NCI-H510A (cell line): ENCODE measurements around the gene PHACTR3.

ENCODE experiments used
- DNase-seq: peaks from one replicate; lab custom pipeline; 2025; lab: John Stamatoyannopoulos, UW

PHACTR3 gene

DNA sequence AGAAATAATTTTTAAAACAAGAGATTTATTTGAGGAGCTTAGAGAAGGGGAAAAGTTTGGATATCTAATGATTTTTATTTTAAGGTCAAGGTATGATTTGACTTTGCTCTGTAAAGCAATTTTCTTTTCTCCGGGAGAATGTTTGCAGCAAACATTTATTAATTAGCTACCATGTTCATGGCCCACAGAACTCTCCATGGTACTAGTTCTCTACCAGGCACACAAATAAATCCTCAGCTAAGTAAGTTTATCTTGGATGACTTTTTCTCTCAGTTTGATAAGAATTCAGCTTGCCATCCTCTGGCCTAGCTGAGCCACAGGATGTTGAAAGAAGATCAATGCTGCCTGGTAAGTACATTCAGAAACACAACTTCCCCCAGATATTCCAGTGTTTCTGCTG is 94.3 kb downstream of the PHACTR3 start:
- no peak for DNase-seq

DNA sequence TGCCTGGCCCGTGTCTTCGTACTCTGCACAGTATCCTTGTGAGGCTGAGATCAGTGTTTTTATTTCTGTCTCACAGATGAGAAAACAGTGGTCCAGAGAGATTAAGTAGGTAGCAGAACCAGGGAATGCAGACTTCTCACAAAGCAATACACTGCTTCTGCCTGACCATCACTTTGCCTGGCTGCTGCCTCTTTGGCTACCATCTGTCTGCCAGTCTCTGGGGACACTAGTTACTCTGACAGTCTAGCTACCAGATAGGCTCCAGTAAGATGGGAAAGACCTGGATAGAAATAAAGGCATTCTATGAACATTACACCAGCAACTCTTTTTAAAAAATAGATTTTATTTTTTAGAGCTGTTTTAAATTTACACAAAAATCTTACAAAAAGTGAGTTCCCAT is 96.9 kb downstream of the PHACTR3 start:
- DNase-seq, result no peak

DNA sequence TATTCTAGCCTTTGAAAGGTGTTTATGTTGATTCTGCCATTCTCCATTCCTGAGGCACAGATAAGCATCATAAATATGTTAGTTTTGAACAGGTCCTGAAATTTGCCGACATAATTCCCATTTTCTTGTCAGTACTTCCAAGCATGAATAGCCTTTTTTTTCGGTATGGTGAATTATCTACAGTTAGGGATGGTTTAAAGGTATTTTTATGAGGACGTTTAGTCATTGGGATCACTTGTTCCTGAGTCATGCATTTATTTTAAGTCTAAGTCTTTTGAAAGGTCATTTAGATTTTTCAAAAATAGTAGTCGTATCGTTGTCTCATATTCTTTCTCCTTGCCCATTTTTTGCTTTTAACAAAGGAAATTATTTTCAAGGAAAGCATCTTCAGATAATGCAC is 98.7 kb downstream of the PHACTR3 start:
- no peak for DNase-seq

DNA sequence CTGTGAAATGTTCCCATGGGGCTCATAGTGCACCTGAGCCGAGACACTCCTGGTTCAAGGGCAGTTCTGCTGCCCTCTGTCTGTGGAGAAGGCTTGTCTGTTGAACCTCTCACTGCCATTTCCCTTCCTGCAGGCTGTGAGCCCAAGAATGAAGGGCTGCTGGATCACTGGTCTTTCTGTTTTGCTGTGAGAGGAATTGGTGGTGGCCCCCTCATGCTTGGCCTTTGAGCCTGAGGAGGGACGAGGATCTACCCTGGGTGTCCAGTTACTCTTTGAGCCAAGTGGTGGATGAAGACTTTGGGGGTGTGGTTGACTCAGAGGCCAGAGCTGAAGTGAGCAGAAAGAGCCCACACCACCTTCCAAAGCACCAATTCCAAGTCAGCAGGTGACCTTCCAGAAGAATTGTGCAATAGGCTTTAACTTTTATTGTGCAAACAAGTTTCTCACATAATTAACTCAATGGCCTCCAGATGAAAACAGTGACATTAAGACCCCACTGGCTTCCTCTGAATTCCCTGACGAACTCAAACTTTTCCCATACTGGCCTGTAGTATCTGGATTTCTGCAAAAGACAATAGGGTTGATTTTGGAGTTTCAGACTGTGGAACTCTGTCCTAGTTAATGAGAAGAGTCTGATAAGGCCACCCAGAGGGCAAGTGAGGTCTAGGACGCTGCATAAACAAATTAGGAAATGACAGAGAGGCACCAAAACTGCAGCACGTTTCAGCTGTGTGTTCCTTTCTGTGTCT is 101.5 kb downstream of the PHACTR3 start:
- DNase-seq, result no peak

GRCh38 chr20:59706400-59706693 is 102.0 kb downstream of the PHACTR3 start:
- DNase-seq, result no peak

- DNase-seq, result no peak
Measured at GRCh38 chr20:59708326-59708725, 104.0 kb downstream of the PHACTR3 start.

DNA sequence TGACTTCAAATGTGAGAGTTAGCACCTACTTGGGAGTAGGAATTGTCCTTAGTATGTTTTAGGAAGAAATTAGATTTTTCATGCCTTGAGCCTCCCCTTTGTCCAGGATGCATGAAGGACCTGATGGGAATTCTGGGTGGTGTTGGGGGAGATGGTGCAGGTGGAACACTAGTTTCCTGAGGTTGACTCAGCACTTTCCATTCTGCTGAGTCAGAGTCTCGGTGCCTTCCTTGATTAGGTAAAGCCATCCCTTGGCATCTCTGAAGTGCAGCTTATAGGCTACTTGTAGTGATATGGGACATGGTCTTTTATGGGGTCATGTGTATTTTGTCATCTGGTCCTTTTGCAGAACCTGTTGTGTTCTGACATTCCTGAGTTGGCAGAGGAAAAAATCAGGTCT is 105.3 kb downstream of the PHACTR3 start:
- no peak for DNase-seq

- no peak for DNase-seq
Measured at GRCh38 chr20:59718071-59718470, 113.7 kb downstream of the PHACTR3 start.

DNA sequence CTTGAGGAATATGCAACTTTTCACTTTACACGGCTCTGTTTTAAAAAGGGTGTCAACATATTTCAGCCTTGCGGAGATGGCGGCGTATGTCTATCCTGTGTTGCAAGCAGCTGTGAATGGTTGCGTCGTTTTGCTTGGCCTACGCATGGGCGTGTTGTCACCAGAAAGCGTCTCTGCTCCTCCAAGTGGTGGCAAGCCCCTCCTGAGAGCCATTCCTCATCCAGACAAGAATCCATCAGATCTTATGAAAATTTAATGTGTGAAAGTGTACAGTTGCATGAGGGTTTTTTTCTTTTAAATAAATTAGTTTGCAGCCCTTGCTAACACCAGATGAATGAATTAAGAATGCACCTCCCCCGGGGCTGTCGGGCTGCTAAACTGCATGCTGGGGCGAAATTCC is 114.4 kb downstream of the PHACTR3 start:
- no peak for DNase-seq

DNA sequence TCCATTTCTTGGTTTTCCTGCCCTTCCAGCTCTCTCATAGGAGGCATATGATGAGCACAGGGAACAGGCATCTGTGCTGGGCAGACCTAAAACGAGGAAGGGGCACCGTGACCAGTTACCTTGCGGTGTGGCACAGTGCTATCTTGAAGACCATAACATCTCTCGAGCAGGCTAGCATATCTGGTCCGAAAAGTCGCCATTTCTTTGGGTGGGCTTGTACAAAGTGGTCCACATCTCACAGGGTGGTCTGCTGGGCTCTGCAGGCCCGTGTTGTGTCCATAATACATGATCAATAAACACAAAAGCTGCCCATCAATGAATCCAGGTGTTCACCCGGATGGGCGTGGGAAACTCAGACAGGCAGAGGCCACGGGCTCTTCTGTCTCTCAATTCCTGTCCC is 115.7 kb downstream of the PHACTR3 start:
- no peak for DNase-seq

DNA sequence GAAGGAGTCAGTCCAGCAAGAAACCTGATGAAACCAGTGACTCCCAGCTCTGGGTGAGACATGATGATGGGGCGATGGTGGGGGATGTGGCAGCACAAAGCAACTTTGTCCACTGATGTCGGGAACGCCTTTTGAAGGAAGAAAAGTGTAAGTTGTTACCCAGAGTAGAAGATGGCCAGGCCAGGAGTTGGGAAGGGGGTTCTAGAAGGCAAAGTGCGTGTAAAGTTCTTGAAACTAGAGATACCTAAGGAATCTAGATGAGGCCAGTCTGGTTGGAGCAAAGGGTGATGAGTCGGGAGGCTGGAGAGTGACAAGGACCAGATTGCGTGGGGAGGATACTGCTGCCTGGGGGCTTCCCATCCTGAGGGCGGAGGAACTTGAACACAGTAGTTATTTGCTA is 117.0 kb downstream of the PHACTR3 start:
- no peak for DNase-seq

DNA sequence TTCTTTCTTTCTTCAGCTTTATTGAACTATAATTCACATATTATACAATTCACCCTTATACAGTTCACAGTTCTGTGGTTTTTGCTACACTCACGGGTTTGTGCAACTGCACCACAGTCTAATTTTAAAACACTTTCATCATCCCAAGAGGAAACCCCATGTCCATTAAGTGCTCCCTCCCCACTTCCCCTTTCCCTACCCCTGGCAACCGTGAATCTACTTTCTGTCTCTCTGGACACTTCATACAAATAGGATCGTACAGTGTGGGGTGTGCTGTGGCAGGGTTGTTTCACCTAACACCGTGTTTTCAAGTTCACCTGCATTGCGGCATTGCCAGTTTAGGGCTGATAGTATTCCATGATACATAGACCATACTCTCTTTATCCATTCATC is 118.8 kb downstream of the PHACTR3 start:
- no peak for DNase-seq

- DNase-seq, result no peak
Measured at GRCh38 chr20:59723607-59724456, 119.5 kb downstream of the PHACTR3 start.

GRCh38 chr20:59724457-59725366 is 120.4 kb downstream of the PHACTR3 start:
- DNase-seq, result no peak

DNA sequence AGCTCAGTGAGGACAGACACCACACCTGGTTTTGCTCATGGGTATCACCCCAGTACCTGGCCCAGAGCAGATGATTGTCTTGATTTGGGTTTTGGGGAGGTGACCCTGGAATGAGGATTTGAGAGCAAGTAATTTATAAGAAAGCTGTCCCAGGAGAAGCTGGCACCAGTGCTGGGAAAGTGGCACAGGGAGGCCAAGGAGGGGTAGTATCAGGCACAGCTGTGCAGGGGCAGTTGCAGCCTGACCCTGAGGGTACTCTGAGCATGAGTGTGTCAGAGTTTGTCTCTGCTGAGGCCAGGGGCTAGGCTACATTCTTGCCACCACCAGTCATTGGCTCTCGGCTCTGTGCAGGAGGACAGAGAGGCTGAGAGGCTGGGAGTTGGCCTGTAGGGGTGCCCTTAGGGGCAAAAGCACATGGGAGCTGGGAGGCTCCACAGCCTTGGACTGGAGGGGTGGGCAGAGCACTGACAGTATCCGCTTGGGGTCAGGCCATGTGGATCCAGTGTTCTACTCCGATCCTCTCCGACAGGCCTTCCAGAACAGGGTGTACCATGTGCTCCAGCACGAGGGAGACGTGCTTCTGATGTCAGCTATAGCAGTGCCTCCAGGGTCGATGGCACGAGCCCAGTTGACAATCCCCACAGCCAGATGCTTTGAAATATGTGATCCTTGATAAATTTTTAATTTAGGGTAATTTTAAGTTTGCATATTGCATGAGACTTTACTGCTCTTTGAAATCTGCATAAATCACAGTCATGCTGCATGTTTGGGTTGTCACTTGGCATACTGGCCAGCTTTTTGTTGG is 121.3 kb downstream of the PHACTR3 start:
- DNase-seq, result no peak

- DNase-seq, result no peak
Measured at GRCh38 chr20:59726281-59726595, 121.9 kb downstream of the PHACTR3 start.

DNA sequence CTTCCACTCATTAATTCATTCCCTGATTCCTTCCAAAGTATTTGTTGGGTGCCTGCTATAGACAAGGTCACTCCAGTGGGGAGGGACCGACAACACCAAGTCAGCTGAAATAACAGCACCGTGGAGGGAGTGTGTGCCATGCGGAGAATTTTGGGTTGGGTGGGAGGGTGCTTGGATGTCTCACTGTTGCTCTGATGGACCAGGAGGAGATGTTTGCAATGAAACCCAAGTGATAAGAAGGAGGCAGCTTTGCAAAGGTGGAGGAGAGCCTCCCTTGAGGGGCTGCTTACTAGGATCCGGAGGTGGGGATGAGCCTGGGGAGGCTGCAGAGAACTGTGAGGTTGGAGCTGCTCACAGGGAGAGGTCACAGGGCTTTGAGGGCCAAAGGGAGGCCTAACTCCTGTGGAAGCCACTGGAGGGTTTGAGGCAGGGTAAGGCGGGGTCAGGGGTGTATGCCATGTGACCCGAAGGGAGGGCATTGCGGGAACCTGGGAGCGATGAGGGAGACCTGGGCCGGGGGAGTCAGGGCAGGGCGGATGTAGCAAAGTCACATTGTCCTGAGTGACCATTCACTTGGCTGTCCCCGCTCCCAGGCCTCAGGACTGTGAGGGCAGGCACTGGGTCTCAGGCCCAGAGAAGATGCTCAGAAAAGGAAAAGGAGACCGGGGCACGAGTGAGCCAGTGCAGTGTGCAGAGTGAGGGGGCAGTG is 124.5 kb downstream of the PHACTR3 start:
- DNase-seq, result no peak

- DNase-seq, result no peak
Measured at GRCh38 chr20:59729506-59729905, 125.2 kb downstream of the PHACTR3 start.

DNA sequence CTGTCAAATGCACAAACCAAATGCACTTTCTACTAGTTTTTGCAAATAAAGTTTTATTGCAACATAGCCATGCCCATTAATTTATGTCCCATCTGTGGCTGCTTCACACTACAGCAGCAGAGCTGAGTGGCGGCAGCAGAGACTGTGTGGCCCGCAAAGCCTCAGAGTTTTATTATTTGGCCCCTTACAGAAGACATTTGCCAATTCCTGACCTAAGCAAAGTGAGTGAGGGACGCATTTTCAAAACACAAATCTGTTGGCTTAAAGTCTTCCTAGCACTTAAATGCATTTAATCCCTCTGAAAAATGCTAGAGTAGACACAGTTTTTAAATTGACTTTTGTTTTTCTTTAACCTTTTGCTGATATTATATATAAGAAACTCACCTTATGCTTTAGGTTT is 126.4 kb downstream of the PHACTR3 start:
- no peak for DNase-seq

DNA sequence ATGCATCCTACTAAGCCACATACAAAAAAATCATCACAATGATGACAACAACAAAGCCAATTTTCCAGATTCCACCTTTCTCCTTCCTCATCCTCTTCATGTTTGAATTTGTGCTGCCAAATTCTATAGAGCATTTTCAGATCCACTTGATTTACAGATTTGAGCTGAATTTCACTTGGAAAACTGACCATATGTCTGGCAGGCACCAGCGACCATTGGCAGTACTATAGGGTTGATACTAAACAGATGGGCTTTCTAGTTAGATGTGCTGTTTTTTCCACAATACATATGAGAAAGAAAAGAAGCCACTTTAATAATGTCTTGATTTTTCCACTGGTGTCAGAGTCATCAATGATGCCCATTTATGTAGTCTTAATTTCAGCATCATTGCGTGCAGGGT is 127.0 kb downstream of the PHACTR3 start:
- no peak for DNase-seq

GRCh38 chr20:59733351-59733750 is 129.0 kb downstream of the PHACTR3 start:
- no peak for DNase-seq
